ENCODE measurements around the gene OR6B2. TPM values are rescaled to one million over a fixed set of nuclear protein-coding genes. Genes with fewer than 3 reads are reported as not detected.

The OR6B2 gene
- total and polyA plus RNA-seq, 4 donors: not detected

DNA sequence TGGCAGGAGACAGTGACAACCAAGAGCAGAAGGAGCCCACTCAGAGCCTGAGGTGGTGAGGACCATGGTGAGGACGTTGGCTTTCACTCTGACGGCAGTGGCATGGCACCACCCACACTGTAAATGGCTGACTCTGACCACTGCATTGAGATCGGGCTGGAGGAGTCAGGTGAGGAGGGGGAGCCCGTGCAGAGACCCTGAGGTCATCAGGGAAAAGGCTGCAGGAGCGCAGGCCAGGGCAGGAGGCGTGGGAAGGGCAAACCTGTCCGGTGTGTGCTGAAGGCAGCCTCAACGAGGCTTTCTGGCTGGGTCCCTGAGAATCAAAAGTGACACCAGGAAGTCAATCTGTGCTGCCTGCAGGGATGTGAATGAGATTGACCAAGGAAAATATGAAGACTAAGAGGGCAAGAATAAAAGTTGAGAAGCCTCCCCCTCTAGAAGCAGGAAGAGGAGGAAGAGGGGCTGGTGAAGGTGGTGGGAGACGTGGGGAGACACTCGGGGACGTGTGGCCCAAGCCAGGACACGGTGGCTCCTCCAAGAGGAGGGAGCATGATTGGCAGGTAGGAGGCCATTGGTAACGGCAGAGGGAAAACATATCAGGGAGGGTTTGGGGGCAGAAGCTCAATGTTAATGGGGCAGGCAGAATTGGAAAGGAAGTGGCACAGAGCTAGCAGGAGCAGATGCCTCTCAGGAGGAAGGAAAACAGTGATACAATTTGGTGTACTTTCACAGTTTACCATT is 25.1 kb upstream of the OR6B2 start:
- WGBS, 2 donors: 33 to 48% methylated on average over 13 of the region's 13 CpGs
- Histone ChIP-seq H3K27me3 (ENCODE audit: control insufficient read depth in 3 of 3, insufficient read depth in 3 of 3, low read length in 2 of 3) (peaks cover 4 to 41% (median 7%) of the 10 kb centered on the region in 3 donors), H3K36me3 (ENCODE audit: control insufficient read depth in 4 of 4, insufficient read depth in 4 of 4, low read length in 4 of 4) (no peaks in the 10 kb centered on the region), H3K4me1 (ENCODE audit: control insufficient read depth in 5 of 5, insufficient read depth in 5 of 5, low read length in 5 of 5) (no peaks in the 10 kb centered on the region), H3K4me3 (no peak overlapping the region), H3K9ac (ENCODE audit: insufficient read depth in 1 of 2, low read length in 2 of 2) (no peak overlapping the region), H3K9me3 (ENCODE audit: control insufficient read depth in 4 of 4, insufficient read depth in 3 of 4, low read length in 3 of 4) (no peaks in the 10 kb centered on the region), H3K27ac (ENCODE audit: low read depth in 1 of 2, low read length in 1 of 2) (no peak overlapping the region)
- no peak for DNase-seq
- ATAC-seq (ENCODE audit: insufficient read depth, low FRiP score): no peak
- TF ChIP-seq, protein P1, sequence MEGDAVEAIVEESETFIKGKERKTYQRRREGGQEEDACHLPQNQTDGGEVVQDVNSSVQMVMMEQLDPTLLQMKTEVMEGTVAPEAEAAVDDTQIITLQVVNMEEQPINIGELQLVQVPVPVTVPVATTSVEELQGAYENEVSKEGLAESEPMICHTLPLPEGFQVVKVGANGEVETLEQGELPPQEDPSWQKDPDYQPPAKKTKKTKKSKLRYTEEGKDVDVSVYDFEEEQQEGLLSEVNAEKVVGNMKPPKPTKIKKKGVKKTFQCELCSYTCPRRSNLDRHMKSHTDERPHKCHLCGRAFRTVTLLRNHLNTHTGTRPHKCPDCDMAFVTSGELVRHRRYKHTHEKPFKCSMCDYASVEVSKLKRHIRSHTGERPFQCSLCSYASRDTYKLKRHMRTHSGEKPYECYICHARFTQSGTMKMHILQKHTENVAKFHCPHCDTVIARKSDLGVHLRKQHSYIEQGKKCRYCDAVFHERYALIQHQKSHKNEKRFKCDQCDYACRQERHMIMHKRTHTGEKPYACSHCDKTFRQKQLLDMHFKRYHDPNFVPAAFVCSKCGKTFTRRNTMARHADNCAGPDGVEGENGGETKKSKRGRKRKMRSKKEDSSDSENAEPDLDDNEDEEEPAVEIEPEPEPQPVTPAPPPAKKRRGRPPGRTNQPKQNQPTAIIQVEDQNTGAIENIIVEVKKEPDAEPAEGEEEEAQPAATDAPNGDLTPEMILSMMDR (IDR thresholded peaks at IDR 0.05; ENCODE audit: control extremely low read depth, extremely low read depth): no peak

DNA sequence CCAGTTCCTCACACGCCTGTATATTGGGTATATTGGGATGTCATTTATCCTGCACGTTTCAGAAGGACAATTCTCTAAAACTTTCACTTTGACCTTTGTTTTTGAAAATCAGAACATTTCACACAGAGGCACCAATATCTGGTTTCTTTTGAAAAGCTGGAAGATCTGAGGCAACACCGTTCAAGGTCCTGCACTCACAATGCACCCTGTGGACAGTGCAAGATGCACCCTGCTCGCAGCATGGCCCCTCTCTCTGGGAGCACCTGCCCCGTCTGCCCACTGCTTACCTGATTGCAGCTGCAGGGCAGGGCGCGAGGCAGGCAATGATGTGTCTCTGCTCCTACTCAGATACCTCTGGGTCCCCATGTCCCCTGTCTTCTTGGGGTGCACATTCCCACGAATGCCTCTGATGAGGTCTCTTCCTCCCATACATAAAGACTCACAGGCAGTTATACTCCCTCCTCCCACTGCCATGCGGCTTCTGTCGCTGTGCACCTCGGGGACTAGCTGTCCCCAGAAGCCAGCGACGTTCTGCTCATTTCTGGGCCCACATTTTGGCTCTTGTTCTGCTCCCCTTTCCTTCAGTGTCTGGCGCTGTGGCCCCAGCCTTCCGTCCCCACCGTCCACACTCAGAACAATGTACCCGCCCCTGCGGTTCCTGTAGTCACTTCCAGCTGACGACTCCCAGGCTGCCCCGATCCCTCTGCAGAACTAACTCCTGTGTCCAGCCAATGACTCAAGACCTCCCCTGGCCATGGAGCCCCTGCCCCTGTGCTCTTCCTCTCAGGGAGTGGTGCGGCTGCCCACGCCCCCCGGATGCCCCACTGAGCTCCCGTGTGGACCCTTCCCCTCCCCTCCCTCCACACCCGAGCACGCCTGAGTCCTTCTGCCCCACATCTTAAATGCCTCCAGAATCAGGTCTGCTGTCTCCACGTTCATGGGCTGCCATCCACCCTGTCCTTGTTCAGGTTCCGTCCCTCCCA is 23.2 kb upstream of the OR6B2 start, which contains the start of gene OR6B3:
Gene OR6B3, minus strand, starts transcription at position 349 of the 983 bp plus-strand sequence.
- Histone ChIP-seq H3K27me3 (ENCODE audit: control insufficient read depth in 3 of 3, insufficient read depth in 3 of 3, low read length in 2 of 3) (peaks cover 4 to 47% (median 7%) of the 10 kb centered on the region in 3 donors), H3K27ac (ENCODE audit: low read depth in 1 of 2, low read length in 1 of 2) (no peak within 1 kb of the TSS), H3K4me3 (no peak within 1 kb of the TSS), H3K4me1 (ENCODE audit: control insufficient read depth in 5 of 5, insufficient read depth in 5 of 5, low read length in 5 of 5) (no peaks in the 10 kb centered on the region), H3K9ac (ENCODE audit: insufficient read depth in 1 of 2, low read length in 2 of 2) (no peak within 1 kb of the TSS), H3K36me3 (ENCODE audit: control insufficient read depth in 4 of 4, insufficient read depth in 4 of 4, low read length in 4 of 4) (no peaks in the 10 kb centered on the region), H3K9me3 (ENCODE audit: control insufficient read depth in 4 of 4, insufficient read depth in 3 of 4, low read length in 3 of 4) (no peaks in the 10 kb centered on the region)
- ATAC-seq (ENCODE audit: insufficient read depth, low FRiP score) (no peak), DNase-seq (no peak)
- TF ChIP-seq, protein P1 (IDR thresholded peaks at IDR 0.05; ENCODE audit: control extremely low read depth, extremely low read depth): no peak
- 53 to 57% methylated on average over 26 to 28 of the region's 28 CpGs for WGBS, 2 donors

DNA sequence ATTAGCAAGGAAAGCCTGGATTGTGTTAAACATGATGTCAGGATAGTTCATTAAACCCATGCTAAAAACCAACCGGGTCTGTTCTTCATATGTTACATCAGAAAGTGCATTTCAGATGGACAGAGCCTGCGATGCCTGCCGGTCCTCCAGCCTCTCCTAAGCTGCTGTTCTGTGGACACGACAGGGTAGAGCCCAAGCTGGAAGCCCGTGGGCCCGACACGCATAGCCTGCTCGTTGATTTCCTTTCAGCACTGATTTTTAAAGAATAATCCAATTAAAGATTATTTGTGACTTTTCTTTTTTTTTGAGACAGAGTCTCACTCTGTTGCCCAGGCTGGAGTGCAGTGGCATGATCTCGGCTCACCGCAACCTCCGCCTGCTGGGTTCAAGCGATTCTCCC is 22.3 kb upstream of the OR6B2 start:
- TF ChIP-seq, protein P1 (IDR thresholded peaks at IDR 0.05; ENCODE audit: control extremely low read depth, extremely low read depth): no peak
- no peak overlapping the region for H3K4me3 ChIP-seq
- ATAC-seq (ENCODE audit: insufficient read depth, low FRiP score) (no peak), DNase-seq (no peak)
- H3K9me3 ChIP-seq (ENCODE audit: control insufficient read depth in 4 of 4, insufficient read depth in 3 of 4, low read length in 3 of 4): no peaks in the 10 kb centered on the region
- no peak overlapping the region for H3K9ac ChIP-seq (ENCODE audit: insufficient read depth in 1 of 2, low read length in 2 of 2)
- no peaks in the 10 kb centered on the region for H3K4me1 ChIP-seq (ENCODE audit: control insufficient read depth in 5 of 5, insufficient read depth in 5 of 5, low read length in 5 of 5)
- no peaks in the 10 kb centered on the region for H3K36me3 ChIP-seq (ENCODE audit: control insufficient read depth in 4 of 4, insufficient read depth in 4 of 4, low read length in 4 of 4)
- 83 to 85% methylated on average over 12 of the region's 12 CpGs for WGBS, 2 donors
- H3K27ac ChIP-seq (ENCODE audit: low read depth in 1 of 2, low read length in 1 of 2): no peak overlapping the region
- H3K27me3 ChIP-seq (ENCODE audit: control insufficient read depth in 3 of 3, insufficient read depth in 3 of 3, low read length in 2 of 3): peaks cover 4 to 56% (median 7%) of the 10 kb centered on the region in 3 donors

All from lung (tissue), 12 donors.